Head of caudate nucleus (tissue), 42 donors: ENCODE results near the gene NRGN.

Experiments
- DNase-seq, 42 donors: peaks; one replicate each; pipeline versions ENCODE4 v3.0.0 to v3.0.0-alpha.2; 2020 to 2021; ENCODE audit warnings: mixed read lengths in 7 of 42
- intact Hi-C: fragments of 100-400 bp; cut with DNase I; formaldehyde crosslinking; loops from one replicate; pipeline ENCODE4 v1.15.0; 2022

The NRGN gene

GRCh38 chr11:124739479-124740276, at the start of gene NRGN:
Gene NRGN, plus strand, starts transcription at chr11:124739942. Its CDS starts 143 bp downstream, at chr11:124740085.
- intact Hi-C loops = no loop called here
- DNase-seq = peak; percentile 69 to 96 (median 89)

GRCh38 chr11:124693142-124693541, 46.6 kb upstream of the NRGN start:
- intact Hi-C loops = no loop called here
- no peak for DNase-seq

GRCh38 chr11:124699547-124699946, 40.2 kb upstream of the NRGN start:
- intact Hi-C loops = no loop called here
- DNase-seq = no peak

GRCh38 chr11:124700028-124700427, 39.7 kb upstream of the NRGN start:
- intact Hi-C loops = no loop called here
- DNase-seq = no peak

- intact Hi-C loops = no loop called here
- DNase-seq = no peak
Observed at GRCh38 chr11:124707829-124708228, 31.9 kb upstream of the NRGN start.

GRCh38 chr11:124712392-124712791, 27.4 kb upstream of the NRGN start:
- DNase-seq = no peak
- intact Hi-C loops = no loop called here

GRCh38 chr11:124716591-124716990, 23.2 kb upstream of the NRGN start:
- intact Hi-C loops = no loop called here

GRCh38 chr11:124717421-124717785, 22.3 kb upstream of the NRGN start:
- DNase-seq = no peak
- intact Hi-C loops = no loop called here

More at GRCh38 chr11:124716591-124716990, 23.2 kb upstream of the NRGN start:
- no peak for DNase-seq

- intact Hi-C loops = no loop called here
- DNase-seq = peak in 10 of 42 donors; percentile 26 to 60 (median 39)
Observed at GRCh38 chr11:124717786-124718651, 21.7 kb upstream of the NRGN start.

- peak in 1 of 42 donors; percentile 24 for DNase-seq
- intact Hi-C loops = no loop called here
Observed at GRCh38 chr11:124718801-124719200, 20.9 kb upstream of the NRGN start.

- no peak for DNase-seq
- intact Hi-C loops = no loop called here
Observed at GRCh38 chr11:124719534-124719933, 20.2 kb upstream of the NRGN start.

GRCh38 chr11:124722176-124722575, 17.6 kb upstream of the NRGN start:
- intact Hi-C loops = no loop called here
- no peak for DNase-seq

- peak in 39 of 42 donors; percentile 36 to 89 (median 71) for DNase-seq
- intact Hi-C loops = no loop called here
Observed at GRCh38 chr11:124724979-124725718, 14.6 kb upstream of the NRGN start.

- DNase-seq = no peak
- intact Hi-C loops = no loop called here
Observed at GRCh38 chr11:124725719-124726105, 14.0 kb upstream of the NRGN start.

- no peak for DNase-seq
- intact Hi-C loops = no loop called here
Observed at GRCh38 chr11:124727474-124727873, 12.3 kb upstream of the NRGN start.

GRCh38 chr11:124728134-124728533, 11.6 kb upstream of the NRGN start:
- intact Hi-C loops = no loop called here
- DNase-seq = no peak

GRCh38 chr11:124729571-124729970, 10.2 kb upstream of the NRGN start:
- intact Hi-C loops = no loop called here
- DNase-seq = no peak

- no peak for DNase-seq
- intact Hi-C loops = no loop called here
Observed at GRCh38 chr11:124732230-124732629, 7.5 kb upstream of the NRGN start.

GRCh38 chr11:124736736-124737135, 3.0 kb upstream of the NRGN start:
- intact Hi-C loops = no loop called here
- peak in 2 of 42 donors; percentile 2 to 25 for DNase-seq
